HG02970 (cell line): ENCODE measurements around the gene CNOT8.
"Not testable (repeated sequence)": the region's sequence is repeated elsewhere in the genome, so short reads cannot be mapped to it uniquely, and the experiment has no call there.

Experiments
- ATAC-seq: cut with Tn5 transposase; IDR thresholded peaks from one replicate; pipeline ENCODE4 v1.9.1; 2021; ENCODE audit warnings: mild to moderate bottlenecking, moderate library complexity, moderate number of reproducible peaks; ENCODE audit not compliant: unreplicated experiment, low FRiP score

CNOT8 gene

DNA sequence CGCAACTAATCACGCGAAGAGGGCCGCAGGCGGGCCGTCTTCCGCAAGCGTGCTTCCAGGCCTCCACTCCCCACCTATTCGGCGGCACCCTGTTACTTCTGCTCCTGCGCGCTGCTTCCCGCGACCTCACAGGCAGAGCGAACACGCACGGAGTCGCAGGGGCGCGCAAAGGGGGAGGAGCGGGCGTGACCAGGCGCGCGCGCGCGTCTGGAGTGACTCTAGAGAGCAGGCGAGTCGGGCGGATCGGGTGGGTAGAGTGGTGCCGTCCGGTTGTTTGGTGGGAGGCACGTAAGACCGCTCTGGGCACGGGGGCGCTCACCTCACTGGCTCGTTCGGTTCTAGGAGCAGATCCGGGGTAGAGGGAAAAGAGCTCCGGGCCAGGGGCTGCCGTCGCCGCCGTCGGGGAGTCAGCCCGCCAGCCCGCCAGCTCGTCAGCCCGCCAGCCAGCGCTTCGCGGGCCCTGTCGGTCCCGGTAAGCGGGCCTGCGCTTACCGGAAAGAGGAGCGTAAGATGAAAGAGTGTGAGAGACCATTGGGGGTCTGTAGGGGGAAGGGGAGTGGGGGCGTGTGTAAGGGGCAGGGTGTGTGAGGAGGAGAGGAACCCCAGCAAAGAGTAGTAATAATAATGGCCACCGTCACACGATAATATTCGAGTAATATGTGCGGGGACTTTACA is at the start of gene CNOT8:
Gene CNOT8, plus strand, starts transcription at position 331 of the 675 bp plus-strand sequence. CDS start 4,652 bp downstream, outside the sequence.
- ATAC-seq: peak; percentile 85

DNA sequence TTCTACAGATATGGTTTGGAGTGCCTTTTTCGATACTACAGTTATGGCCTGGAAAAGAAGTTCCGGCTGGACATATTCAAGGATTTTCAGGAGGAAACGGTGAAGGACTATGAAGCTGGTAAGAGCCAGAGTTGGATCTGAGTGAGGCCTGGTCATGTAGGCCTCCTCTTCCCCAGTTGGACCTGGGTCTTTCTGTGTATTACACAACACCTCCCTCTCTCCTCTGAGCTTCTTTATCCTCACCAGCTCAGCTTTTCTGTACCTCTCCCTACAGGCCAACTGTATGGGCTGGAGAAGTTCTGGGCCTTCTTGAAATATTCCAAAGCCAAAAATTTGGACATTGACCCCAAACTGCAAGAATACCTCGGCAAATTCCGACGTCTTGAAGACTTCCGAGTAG is 47.2 kb upstream of the CNOT8 start:
- no peak for ATAC-seq

DNA sequence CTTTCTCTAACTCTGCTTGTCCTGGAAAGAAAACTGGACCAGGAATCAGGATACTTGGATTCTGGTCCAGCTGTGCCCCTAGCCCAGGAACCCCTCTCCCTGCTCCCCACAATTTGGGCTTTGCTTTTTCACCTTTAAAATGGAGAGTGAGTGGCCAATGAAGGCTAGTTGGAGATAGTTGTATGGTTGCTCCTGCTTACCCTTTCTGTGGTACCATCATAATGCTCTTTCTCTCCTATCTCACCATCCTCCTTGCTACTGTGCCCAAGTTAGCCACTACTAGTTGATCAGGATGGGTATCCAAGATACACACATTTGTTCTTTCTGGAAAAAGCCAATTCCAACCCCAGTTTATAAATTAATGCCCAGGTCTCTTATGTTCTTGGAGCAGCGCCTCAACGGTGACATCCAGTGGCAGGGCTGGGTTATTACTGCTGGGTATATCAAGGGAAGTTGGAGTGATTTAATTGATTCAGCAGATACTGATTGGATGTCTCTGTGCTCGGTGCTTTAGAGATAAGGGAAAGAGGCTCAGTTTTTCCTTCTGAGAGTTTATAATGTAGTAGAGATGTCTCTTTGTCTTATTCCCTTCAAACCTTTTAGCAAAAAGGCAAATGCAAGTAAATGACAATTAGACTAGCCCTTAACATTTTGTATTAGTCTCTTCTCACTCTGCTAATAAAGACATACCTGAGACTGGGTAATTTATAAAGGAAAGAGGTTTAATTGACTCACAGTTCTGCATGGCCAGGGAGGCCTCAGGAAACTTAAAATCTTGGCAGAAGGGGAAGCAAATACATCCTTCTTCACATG is 46.6 kb upstream of the CNOT8 start:
- ATAC-seq: no peak

DNA sequence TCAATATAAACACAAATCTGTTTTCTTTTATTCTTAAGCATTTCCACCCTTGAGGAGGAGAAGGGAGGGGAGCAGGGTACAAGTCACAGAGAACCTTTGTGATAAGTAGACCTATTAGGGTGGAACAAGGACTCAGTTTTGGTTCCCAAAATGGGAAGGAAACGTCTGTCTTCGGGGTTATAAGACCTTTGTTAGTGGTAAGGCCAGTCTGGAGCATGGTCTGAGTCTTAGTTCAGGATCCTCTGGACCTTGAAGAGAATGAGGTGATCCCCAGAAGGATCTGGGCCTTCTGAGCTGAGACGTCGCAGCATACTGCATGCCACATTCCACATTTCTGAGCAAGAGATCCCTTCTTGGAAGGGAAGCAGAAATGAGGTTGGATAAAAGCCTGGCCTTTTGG is 45.3 kb upstream of the CNOT8 start:
- no peak for ATAC-seq

DNA sequence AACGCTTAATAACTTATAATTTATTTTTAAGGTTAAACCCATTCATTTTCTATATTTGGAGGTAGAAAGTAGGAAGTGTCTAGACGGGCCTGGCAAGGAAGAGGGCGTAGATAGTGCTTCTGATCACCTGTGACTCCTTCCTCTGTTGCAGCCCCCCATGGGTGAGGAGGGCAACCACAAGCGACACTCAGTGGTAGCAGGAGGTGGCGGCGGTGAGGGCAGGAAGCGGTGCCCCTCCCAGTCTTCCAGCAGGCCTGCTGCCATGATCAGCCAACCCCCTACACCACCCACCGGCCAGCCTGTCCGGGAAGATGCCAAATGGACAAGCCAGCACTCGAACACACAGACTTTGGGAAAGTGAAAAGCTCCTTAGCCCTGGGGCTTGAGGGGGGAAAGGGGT is 44.7 kb upstream of the CNOT8 start:
- ATAC-seq: no peak

DNA sequence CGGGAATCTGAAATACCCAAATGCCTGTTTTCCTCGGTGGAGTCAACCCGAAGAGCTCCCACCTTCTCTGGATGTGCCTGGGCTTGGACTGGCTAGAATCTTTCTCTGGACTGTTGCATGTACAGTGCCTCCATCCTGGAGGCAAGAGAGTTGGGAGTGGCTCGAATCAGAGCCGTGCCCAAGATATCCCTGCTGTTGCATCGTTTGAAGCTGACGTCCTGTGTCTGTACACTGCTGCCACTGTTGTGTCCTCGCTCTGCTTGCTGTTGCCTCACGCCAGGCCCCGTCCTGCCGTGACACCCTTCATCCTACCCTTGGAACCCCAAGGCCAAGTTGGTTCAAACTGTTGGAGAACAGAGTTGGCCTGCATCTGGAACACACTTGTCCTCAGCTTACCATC is 43.4 kb upstream of the CNOT8 start:
- ATAC-seq: no peak

DNA sequence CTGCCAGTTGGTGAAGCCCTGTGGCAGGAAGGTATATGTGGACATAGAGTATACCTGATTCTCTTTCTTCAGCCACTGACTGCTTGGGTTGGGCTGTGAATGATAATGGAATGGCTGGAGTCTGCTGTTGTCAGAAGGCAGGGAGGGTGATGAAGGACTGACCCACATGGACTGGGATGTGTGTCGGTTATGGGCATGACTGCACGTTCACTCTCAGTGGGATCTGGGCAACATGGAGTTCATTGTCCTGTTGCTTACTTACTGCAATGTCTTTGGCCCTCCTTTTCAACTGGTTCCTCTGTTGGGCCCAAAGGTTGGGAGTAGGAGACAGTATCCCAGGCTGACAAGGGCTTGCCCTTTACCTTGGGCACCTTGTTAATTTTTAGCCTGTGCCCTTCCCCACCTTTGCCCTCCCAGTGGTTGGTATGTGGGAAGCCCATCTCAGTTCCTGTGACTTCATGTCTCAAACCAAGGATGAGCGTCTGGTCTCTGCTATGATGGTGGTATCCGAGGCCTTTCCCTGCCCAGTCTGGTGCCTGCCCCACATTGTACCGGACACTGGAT is 42.7 kb upstream of the CNOT8 start:
- ATAC-seq: no peak

DNA sequence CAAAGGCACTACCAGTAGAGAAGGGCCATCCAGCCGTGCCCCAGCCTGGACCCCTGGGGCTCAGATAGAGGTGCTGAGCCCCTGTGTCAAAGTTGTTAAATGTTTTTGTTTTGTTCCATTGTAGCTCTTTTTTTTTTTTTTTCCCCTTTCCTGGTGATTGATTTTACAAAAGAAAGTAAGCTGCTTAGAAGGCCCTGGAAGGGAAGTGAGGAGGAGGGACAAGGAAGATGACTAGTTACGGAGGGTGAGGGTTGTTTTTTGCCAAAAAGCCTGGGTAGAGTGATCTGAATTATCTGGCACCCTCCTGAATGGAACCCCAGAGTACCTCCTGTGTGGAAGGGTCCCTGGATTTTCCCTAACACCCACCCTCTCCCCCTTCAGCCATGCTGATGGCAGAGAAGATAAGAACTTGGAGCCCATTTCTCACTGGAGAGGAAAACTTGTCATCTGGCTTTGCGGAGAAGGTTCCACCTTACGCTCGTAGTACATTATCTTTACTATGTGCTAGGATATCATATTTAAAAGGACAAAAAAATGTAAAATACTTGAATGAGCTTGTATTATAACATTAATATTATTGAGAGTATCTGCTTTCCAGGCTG is 41.4 kb upstream of the CNOT8 start:
- no peak for ATAC-seq

DNA sequence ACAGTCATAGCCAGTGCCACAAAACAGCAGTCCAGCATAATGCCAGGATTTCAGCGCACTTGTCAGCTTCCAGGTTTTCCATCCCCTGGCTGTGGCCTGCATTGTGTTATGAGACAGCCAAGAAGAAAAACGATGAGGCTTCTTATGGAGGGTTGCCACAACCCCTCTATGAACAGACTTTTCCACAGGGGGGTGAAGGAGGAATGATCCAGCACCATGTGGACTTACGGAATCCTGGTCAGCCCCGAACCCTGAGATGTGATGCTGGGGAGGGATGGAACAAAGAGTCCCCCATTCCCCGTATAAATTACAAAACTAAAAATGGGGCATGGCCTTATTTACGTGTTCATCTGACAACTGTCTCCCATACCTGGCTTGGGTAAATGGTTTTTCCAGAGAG is 40.6 kb upstream of the CNOT8 start:
- ATAC-seq: no peak

DNA sequence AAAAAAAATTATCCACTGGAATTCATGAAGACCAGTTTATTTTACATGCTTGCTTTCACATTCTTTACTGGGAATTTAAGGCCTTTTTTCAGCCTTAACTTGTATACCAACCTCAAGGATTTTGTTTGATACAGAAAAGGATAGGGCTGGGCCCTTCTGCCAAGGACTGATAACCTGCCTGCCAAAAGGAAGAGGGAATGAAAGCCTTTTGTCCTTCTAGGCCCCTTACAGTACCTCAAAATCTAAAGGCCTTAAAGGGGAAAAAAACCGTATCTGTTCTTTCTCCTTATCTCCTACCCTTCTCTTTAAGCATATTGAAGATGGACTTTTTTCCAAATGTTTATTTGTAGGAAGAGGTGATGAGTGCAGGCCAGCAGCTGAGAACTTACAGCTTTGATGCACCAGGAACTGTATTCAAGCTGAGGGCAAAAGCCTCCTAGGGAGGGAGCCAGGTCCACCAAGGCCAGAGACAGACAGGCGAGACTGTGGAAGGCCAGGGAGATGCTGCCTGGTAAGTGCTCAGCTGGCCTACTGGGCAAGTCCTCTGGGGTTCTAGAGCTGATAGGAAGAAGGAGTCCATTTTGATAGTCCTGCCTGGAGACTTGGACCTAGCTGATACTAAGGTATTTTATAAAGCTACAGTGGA is 39.8 kb upstream of the CNOT8 start:
- no peak for ATAC-seq

DNA sequence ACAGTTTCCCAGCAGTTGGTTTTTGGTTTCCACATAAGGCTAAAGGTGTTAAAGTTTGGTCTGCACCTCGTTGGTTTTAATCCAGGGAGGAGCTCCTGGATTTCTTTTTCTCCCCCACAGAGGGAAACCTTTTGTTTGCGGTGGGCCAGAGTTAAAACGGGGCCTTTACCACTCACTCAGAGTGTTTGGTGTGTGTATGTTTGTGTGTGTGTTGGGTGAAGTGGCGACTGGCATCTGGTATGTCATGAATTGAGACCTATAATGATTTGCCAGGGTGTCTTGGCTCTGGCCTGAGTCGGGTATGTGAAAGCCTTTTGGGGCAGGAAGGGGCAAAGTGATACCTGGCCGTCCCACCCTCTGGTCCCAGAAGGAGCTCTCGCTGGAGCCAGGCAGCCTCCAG is 38.9 kb upstream of the CNOT8 start:
- no peak for ATAC-seq

DNA sequence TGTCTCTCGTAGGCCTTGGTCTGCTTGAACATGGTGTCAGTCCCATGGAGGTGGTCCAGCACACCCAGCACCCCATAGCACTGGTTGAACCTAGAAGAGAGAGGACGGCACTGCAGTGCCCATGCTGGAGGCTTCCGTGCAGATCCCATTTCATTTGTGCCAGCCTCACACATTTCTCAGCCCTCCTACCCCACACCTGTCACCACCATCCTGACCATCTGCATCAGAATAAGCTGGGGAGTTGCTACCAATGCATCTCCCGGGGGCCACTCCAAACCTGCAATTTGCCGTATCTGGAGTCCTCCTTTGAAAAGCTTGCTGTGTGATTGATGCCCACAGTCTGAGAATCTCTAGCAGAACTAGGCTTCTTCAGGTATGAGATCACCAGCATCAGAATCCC is 38.0 kb upstream of the CNOT8 start:
- ATAC-seq: no peak

DNA sequence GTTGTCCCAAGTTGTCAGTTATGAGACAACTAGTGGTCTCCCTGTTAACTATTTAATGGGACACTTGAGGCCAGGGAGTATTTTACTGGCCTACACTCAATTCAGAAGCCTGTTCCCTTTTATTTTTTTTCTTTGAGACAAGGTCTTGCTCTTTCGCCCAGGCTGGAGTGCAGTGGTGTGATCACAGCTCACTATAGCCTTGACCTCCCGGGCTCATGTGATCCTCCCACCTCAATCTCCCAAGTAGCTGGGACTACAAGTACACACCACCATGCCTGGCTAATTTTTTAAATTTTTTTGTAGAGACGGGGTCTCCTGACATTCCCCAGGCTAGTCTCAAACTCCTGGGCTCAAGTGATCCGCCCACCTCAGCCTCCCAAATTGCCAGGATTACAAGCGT is 35.5 kb upstream of the CNOT8 start:
- not testable (repeated sequence) for ATAC-seq

DNA sequence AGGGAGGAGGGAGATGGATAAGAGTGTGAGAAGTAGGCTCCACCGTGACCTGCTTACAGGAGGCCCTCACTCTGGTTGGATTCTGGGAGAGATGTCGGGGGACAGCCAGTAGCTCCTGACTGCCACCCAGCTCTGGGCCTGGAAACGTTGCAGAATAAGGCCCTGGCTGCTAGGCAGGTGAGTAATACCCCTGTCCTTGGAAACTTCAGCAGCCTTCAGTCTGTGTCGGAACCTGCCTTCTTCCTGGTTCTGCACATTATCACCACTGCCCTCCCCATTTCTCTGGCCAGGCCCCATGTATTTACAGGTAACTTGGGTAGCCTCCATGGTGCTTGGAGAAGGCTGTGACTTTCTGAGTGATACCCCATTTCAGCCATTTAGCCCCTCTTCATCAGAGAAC is 34.8 kb upstream of the CNOT8 start:
- no peak for ATAC-seq

DNA sequence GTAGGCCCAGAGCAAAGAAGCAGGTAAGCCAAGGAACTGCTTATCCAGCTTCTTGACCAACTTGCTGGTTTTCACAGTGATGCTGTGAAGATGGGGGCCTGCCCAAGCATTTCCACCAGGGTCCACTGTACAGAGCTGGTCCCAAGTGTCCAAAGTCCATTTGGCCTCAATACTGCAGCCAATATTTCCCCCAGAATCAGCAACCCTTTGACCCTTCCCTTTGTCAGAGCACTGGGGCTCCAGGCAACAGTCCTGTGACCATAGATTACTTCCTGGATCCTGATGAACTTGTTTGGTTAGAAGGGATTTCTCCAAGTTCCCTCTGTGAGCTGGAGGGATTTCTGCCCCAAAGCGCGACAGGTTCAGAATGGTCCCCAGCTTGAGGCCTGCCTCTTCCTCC is 34.4 kb upstream of the CNOT8 start:
- ATAC-seq: no peak

DNA sequence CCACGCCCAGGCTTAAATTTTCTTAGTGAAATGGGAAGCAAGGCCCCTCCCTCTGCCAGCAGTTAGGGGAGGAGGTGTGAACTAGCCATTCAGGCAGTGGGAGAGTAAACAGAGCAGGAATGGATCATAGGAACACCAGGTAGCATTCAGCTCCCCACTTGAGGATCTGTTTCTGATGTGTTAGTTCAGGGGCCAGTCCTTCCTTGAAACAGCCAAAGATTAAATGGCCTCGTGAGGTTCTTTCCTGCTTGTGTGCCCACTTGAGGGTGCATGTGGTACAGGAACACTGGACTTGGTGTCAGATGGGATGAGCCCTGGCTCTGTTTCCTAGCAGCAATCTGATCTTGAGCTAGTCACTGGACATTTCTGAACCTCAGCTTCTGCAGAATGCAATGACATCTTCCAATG is 29.2 kb upstream of the CNOT8 start:
- no peak for ATAC-seq

DNA sequence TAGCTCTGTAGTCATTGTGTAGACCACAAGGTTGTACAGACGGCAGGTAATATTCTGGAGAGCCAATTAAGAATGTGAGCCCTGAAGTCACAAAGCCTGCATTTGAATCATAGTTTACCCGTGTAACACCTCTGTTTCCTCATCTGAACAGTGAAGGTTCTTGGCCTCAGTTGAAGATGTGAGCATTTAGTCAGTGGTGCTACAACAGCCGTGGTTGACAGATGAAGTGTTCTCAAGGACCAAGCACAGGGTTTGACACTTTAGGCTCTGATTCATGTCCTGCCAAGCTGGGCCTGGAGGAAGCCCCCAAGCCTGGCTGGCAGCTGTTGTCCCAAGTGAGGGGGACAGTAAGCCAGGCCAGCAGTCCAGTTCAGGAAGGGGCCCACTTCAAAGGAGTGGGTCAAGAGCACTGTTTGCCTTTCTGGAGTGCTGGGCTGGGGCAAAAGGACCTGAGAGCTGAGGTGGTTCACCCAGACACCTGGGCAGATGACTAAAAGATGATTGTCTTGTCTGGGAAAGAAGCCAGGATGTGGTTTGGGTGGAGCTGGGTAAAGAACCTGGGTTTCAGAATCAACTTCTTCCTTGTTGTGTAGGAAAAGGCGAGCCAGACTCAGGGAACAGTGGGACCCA is 28.7 kb upstream of the CNOT8 start:
- no peak for ATAC-seq

DNA sequence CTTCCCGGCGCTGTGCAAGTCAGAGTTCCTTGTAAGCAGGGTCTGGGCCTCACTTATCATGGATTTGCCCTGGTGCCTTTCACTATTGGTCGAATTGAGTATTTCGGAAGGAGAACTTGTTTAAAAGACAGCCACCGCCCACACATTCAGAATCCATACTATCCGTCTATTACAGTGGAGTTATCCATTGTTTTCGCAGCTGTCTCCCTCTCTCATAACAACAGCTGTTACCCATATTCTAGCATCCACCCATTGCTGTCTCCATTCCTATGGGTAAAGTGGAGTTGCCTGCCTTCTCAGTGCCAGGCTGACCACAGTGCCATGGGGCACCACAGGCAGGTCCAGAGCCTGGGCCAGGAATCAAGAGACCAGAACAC is 28.2 kb upstream of the CNOT8 start:
- ATAC-seq: no peak

DNA sequence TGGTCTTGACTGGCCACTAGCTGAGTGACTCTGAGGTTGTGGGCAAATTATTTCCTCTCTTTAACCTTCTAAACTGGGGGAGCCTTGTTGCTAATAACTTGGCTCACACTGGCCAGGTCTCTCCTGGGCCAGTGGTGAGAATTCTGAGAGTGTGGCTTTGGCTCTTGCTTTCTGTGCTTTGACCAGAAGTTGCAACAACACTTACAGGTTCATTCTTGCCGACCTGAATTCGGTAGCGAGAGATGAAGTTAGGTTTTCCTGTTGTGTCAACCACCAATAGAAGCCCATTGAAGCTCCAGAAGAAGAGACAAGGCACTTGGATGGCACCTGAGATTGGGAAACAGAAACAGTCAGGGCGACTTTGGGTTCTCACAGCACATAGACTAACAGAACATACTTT is 27.8 kb upstream of the CNOT8 start:
- ATAC-seq: no peak

DNA sequence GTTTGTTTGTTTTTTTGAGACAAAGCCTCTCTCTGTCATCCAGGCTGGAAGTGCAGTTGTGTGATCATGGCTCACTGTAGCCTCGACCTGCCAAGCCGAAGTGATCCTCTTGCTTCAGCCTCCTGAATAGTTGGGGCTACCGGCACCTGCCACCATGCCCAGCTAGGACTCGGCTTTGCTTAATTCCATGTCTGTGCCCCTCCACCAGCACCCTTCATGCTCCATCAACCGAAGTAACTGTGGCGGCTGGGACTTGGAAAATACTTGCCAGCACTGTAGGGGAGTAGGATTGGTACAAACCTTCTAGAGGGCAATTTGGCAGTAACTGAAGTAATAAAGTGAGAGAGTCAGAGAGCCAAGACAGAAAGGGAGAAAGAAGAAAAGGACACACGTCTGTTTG is 27.0 kb upstream of the CNOT8 start:
- no peak for ATAC-seq
